ENCODE data around the gene ITGA3. TPM values are rescaled to one million over a fixed set of nuclear protein-coding genes. Genes with fewer than 3 reads are reported as not detected.

ITGA3 gene
- polyA plus RNA-seq, 1 of the 3 experiments (the other 2 are of a cell fraction) = 766 TPM

DNA sequence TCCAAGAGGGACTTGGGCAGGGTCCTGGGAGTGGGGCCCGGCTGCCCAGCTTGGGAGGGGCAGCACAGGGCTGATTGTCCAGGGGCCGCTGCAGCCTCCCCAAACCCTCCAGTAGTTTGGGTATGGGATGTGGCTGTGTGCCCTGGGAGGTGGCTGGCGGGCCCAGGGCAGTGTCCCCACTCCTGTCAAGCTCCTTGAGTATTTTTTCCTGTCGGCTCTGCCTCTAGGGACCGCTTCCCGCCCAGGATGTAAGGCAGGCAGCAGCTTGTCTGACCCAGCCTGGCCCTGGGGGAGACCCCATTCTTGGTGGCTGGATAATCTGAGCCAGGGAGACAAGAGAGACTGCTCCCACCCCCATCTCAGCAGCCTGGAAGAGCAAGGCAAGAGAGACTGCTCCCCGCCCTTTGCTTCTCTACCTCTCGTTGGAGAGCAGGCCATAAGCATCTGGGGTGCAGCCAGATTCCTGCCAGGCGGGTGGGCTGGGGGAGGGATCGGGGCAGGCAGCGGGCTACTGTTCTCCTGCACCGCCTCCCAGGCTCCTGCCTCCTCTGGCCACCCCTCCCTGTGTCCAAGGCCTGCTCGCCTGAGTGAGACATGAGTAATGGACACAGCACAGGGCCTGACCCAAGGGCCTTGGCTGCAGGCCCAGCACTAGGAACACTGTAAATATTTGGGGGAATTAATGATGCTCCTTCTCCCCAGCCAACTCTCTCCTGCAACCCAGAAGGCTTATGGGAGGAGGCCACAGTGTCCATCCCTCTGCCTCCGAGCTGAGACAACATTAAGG is 18.4 kb upstream of the ITGA3 start:
- no peak overlapping the region for H3K4me3 ChIP-seq (ENCODE audit: low read depth in 2 of 2, low read length in 1 of 2)
- peak overlapping the region; percentile 61 to 65; a peak in 3 of 4 replicates for H3K27ac ChIP-seq (ENCODE audit: low read depth in 2 of 2, low read length in 1 of 2)
- peak; percentile 55 for DNase-seq
- WGBS (ENCODE audit: low lambda C conversion rate) = 46% methylated on average over 13 of the region's 14 CpGs
- no peaks in the 10 kb centered on the region for H4K20me1 ChIP-seq (ENCODE audit: insufficient read depth)
- ChIA-PET POLR2A (interaction anchor here (0.6 kb wide), 1 partner anchor 10 kb away, joined by 3 read pairs; no protein-coding TSS in a partner anchor), CTCF (interaction anchor here (1.0 to 15.7 kb wide), 6 partner anchors 10 to 55 kb away, joined by 3 to 353 read pairs (median 4); partner anchors contain the start of gene ITGA3)
- no peaks in the 10 kb centered on the region for H3K36me3 ChIP-seq (replicated peaks in 1 of 2; ENCODE audit: control insufficient read depth in 1 of 2, insufficient read depth in 2 of 2, low read length in 1 of 2)
- peak overlapping the region; percentile 61; the same call in 1 of the 2 replicates for H2AFZ ChIP-seq (ENCODE audit: low read depth)
- H3F3A ChIP-seq (replicated peaks; ENCODE audit: insufficient read depth) = peaks cover 32% of the 10 kb centered on the region
- peaks cover 7 to 36% of the 10 kb centered on the region in 2 experiments; a peak in 2 of 4 replicates for H3K4me1 ChIP-seq (ENCODE audit: control insufficient read depth in 1 of 2, insufficient read depth in 2 of 2, low read depth in 1 of 2, low read length in 1 of 2)
- H3K9me3 ChIP-seq = no peaks in the 10 kb centered on the region
- H3K9me2 ChIP-seq = no peaks in the 10 kb centered on the region
- H3K79me2 ChIP-seq (ENCODE audit: insufficient read depth) = no peaks in the 10 kb centered on the region
- H3K4me2 ChIP-seq = peak overlapping the region; percentile 66
- H3K27me3 ChIP-seq (ENCODE audit: insufficient read depth) = no peaks in the 10 kb centered on the region
- H3K9ac ChIP-seq = peak overlapping the region; percentile 35; the same call in 1 of the 2 replicates
- TF ChIP-seq SMC3 (IDR thresholded peaks at IDR 0.05; ENCODE audit: low read depth, low read length) (no peak), MAX (IDR thresholded peaks at IDR 0.05; ENCODE audit: low read depth) (peak; percentile 72; the same call in 1 of the 2 replicates), FOSL2 (IDR thresholded peaks at IDR 0.05; ENCODE audit: borderline replicate concordance, low read depth) (peak; percentile 72), EP300 (IDR thresholded peaks at IDR 0.05; ENCODE audit: borderline replicate concordance in 1 of 2, low read depth in 1 of 2, low read length in 1 of 2) (peak in 1 of 2 experiments; percentile 73; a peak in 1 of 4 replicates), RFX5 (IDR thresholded peaks at IDR 0.05; ENCODE audit: low read length) (no peak), IRF3 (IDR thresholded peaks at IDR 0.05; ENCODE audit: low read depth, low read length) (no peak), SIN3A (IDR thresholded peaks at IDR 0.05; ENCODE audit: borderline replicate concordance, low read depth, low read length) (no peak), FOXM1 (IDR thresholded peaks at IDR 0.05; ENCODE audit: low read depth) (no peak), GABPA (IDR thresholded peaks at IDR 0.05; ENCODE audit: low read depth) (no peak), RXRA (IDR thresholded peaks at IDR 0.05; ENCODE audit: borderline replicate concordance, low read depth) (peak; percentile 98), CHD2 (IDR thresholded peaks at IDR 0.05; ENCODE audit: low read length, partially characterized antibody) (no peak), USF1 (IDR thresholded peaks at IDR 0.05; ENCODE audit: borderline replicate concordance, low read depth) (no peak), MEF2A (IDR thresholded peaks at IDR 0.05; ENCODE audit: borderline replicate concordance, low read depth) (no peak; the same call in 1 of the 2 replicates), GATA2 (CRISPR knock-in tag; IDR thresholded peaks at IDR 0.05) (no peak), TEAD4 (IDR thresholded peaks at IDR 0.05; ENCODE audit: borderline replicate concordance, insufficient read depth) (0 out of 2 replicates have a peak, but pooled peaks have one; percentile 58), RAD21 (IDR thresholded peaks at IDR 0.05; ENCODE audit: low read length) (no peak), MXI1 (IDR thresholded peaks at IDR 0.05; ENCODE audit: low read depth, low read length) (no peak), RCOR1 (IDR thresholded peaks at IDR 0.05; ENCODE audit: low read length) (no peak), ELF1 (IDR thresholded peaks at IDR 0.05) (no peak), USF2 (IDR thresholded peaks at IDR 0.05; ENCODE audit: borderline replicate concordance, low read depth, low read length) (no peak), JUND (IDR thresholded peaks at IDR 0.05) (peak; percentile 63; the same call in 1 of the 2 replicates), NFIC (IDR thresholded peaks at IDR 0.05; ENCODE audit: borderline replicate concordance) (peak; percentile 98)
- TF ChIP-seq, protein P1, sequence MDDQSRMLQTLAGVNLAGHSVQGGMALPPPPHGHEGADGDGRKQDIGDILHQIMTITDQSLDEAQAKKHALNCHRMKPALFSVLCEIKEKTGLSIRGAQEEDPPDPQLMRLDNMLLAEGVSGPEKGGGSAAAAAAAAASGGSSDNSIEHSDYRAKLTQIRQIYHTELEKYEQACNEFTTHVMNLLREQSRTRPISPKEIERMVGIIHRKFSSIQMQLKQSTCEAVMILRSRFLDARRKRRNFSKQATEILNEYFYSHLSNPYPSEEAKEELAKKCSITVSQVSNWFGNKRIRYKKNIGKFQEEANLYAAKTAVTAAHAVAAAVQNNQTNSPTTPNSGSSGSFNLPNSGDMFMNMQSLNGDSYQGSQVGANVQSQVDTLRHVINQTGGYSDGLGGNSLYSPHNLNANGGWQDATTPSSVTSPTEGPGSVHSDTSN (IDR thresholded peaks at IDR 0.05) = peak; percentile 97
- TF ChIP-seq, protein P2, sequence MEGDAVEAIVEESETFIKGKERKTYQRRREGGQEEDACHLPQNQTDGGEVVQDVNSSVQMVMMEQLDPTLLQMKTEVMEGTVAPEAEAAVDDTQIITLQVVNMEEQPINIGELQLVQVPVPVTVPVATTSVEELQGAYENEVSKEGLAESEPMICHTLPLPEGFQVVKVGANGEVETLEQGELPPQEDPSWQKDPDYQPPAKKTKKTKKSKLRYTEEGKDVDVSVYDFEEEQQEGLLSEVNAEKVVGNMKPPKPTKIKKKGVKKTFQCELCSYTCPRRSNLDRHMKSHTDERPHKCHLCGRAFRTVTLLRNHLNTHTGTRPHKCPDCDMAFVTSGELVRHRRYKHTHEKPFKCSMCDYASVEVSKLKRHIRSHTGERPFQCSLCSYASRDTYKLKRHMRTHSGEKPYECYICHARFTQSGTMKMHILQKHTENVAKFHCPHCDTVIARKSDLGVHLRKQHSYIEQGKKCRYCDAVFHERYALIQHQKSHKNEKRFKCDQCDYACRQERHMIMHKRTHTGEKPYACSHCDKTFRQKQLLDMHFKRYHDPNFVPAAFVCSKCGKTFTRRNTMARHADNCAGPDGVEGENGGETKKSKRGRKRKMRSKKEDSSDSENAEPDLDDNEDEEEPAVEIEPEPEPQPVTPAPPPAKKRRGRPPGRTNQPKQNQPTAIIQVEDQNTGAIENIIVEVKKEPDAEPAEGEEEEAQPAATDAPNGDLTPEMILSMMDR (IDR thresholded peaks at IDR 0.05) = no peak
- TF ChIP-seq, protein P3, sequence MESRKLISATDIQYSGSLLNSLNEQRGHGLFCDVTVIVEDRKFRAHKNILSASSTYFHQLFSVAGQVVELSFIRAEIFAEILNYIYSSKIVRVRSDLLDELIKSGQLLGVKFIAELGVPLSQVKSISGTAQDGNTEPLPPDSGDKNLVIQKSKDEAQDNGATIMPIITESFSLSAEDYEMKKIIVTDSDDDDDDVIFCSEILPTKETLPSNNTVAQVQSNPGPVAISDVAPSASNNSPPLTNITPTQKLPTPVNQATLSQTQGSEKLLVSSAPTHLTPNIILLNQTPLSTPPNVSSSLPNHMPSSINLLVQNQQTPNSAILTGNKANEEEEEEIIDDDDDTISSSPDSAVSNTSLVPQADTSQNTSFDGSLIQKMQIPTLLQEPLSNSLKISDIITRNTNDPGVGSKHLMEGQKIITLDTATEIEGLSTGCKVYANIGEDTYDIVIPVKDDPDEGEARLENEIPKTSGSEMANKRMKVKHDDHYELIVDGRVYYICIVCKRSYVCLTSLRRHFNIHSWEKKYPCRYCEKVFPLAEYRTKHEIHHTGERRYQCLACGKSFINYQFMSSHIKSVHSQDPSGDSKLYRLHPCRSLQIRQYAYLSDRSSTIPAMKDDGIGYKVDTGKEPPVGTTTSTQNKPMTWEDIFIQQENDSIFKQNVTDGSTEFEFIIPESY (IDR thresholded peaks at IDR 0.05; ENCODE audit: borderline replicate concordance, low read depth) = no peak
